Head of caudate nucleus (tissue), 42 donors: ENCODE data around the gene RNASET2.
"Not testable (repeated sequence)": the region's sequence is repeated elsewhere in the genome, so short reads cannot be mapped to it uniquely, and the experiment has no call there.

ENCODE experiments used
- DNase-seq, 42 donors: peaks; one replicate each; pipeline versions ENCODE4 v3.0.0 to v3.0.0-alpha.2; 2020 to 2021; ENCODE audit warnings: mixed read lengths in 7 of 42
- intact Hi-C: fragments of 100-400 bp; cut with DNase I; formaldehyde crosslinking; loops from one replicate; pipeline ENCODE4 v1.15.0; 2022

RNASET2 gene

DNA sequence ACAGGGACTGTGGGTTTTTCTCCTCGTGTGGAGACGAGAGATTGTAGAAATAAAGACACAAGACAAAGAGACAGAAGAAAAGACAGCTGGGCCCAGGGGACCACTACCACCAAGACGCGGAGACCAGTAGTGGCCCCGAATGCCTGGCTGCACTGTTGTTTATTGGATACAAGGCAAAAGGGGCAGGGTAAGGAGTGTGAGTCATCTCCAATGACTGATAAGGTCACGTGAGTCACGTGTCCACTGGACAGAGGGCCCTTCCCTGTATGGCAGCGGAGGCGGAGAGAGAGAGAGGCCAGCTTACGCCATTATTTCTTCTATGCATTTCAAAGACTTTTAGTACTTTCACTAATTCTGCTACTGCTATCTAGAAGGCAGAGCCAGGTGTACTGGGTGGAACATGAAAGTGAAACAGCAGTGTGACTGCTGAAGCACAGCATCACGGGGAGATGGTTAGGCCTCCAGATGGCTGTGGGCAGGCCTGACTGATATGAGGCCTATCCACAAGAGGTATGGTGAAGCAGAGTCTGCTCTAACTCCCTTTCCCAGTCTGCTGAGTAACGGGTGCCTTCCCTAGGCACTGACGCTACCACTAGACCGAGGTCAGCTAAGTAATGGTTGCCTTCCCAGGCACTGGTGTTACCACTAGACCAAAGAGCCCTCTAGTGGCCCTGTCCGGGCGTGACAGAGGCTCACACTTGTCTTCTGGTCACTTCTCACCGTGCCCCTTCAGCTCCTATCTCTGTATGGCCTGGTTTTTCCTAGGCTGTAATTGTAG lies 5.3 kb downstream of the RNASET2 start:
- peak in 41 of 42 donors; percentile 34 to 82 (median 67) for DNase-seq
- intact Hi-C loops, result not testable (repeated sequence)

DNA sequence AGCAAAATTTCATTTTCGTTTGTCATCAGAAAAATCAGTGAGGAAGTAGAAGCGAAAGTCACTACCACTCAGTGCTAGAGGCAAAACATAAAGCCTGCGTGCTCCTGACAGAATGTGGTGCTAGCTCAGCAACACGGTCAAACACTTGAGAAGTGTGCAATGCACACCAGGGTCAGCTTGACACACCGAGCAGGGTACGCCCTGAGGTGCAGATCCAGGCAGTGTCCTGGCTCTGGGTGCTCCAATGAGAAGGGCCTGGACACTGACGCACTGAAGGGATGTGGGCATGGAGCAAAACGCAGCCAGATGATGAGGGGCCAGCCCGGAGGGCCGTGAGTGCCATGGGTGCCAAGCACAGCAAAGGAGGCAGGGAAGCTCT lies 5.9 kb downstream of the RNASET2 start:
- intact Hi-C loops, result no loop called here
- no peak for DNase-seq

DNA sequence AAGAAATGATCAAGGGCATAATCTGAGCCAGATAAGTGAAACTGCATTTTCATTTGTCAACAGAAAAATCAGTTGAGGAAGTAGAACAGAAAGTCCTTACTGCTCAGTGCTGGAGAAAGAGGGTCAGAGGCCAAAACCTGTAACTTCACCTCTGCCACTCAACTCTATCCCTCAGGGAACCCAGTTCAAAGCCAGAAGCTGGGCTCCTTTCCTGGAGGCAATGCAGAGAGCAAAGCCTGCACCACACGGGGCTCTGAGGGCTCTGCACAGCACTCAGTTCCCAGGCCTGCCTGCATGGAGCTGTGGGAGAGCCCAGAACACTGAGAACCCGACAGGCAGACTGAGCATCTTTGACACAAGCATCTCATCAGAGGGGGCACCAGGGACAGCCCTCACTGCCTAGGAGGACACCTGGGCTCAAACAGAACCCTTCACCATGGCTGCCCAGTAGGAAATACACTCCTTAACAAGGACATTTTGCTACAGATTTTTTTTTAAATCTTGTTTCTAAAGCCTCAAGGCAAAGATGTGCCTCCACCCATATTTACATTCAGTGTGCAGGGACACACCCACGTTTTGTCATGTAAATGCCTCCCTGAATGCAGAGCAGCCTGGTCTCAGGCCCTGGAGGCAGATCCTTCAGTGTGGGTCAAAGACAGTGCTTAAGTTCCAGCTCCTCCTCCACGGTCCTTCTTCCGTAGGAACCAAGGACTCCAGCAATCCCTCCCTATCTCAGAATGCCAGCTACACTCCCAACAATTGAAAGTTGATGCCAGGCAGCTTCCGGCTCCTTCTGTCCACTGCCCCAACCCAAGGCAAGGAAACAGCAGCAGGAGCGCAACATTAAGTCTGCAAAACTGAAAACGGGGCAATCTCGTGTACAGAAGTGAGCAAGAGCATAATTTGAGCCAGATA lies 6.6 kb downstream of the RNASET2 start:
- intact Hi-C loops, result no loop called here
- peak in 6 of 42 donors; percentile 34 to 53 (median 50) for DNase-seq

DNA sequence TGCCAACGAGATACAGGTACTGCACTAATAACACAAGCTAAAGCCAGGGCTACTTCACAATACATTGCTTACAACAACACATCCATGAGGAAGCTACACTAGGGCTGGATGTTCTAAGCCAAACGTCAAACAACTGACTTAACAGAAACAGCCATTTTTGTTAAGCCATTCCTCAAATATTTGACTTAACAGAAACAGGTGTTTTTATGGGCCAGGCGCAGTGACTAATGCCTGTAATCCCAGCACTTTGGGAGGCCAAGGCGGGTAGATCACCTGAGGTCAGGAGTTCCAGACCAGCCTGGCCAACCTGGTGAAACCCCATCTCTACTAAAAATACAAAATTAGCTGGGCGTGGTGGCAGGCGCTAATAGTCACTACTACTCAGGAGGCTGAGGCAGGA lies 7.6 kb downstream of the RNASET2 start:
- DNase-seq, result peak in 1 of 42 donors; percentile 10
- intact Hi-C loops, result not testable (repeated sequence)

DNA sequence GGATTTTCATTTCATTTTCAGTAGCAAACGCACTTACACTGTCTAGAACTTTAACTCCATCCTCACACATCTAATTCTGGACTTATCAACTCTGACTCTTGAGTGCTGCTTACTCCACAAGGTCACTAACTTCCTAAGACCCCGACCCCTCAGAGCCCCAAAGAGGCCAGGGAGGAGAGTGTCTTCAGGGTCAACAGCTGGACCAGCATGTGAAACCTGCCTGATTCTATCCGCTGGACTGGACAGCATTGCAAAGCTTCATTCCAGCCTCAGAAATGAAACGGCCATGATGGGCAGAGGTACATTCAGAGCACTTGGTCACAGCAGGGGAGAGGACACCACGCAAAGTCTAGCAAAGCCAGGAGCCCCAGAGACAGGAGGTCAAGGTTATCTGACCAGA lies 9.1 kb downstream of the RNASET2 start:
- intact Hi-C loops, result no loop called here

DNA sequence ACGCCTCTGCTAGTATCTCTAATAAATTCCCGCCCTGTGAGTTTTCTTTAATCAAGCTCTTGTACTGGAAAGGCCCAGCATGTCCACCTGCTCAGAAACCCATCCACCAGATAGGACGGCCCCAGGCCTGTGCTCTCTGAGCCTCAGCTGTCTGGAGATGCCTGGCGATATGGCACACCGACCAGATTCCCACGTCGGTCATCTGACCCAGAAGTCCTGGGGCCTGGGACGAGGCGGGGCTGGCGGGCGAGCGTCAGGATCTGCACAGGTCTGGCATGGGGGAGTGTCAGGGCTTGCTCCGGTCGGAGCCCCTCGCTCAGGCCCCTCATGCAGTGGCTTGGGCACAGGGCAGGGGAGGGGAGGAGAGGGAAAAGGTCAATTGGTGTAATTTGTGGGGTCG lies 10.2 kb downstream of the RNASET2 start:
- intact Hi-C loops, result no loop called here
- DNase-seq, result peak in 2 of 42 donors; percentile 18 to 34

More for the DNA sequence above, 9.1 kb downstream of the RNASET2 start:
- DNase-seq, result peak in 2 of 42 donors; percentile 4 to 19

DNA sequence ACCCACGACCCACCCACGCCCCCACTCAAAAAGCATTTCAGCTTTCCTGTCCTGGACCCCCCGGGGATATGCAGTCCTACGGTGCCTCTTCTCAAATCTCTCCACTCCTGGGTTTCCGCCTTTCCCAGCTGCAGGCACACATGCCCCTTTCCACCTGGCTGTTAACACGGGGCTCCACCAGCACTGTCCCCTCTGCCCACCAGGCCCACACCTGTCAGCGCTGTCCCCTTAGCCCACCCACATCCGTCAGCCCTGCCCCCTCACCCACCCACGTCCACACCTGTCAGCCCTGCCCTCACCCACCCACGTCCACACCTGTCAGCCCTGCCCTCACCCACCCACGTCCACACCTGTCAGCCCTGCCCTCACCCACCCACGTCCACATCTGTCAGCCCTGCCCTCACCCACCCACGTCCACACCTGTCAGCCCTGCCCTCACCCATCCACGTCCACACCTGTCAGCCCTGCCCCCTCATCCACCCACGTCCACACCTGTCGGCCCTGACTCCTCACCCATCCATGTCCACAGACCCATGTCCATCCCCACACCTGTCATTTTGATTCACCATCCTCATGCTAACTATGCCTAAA lies 11.6 kb downstream of the RNASET2 start:
- DNase-seq, result peak in 1 of 42 donors; percentile 29
- intact Hi-C loops, result no loop called here

DNA sequence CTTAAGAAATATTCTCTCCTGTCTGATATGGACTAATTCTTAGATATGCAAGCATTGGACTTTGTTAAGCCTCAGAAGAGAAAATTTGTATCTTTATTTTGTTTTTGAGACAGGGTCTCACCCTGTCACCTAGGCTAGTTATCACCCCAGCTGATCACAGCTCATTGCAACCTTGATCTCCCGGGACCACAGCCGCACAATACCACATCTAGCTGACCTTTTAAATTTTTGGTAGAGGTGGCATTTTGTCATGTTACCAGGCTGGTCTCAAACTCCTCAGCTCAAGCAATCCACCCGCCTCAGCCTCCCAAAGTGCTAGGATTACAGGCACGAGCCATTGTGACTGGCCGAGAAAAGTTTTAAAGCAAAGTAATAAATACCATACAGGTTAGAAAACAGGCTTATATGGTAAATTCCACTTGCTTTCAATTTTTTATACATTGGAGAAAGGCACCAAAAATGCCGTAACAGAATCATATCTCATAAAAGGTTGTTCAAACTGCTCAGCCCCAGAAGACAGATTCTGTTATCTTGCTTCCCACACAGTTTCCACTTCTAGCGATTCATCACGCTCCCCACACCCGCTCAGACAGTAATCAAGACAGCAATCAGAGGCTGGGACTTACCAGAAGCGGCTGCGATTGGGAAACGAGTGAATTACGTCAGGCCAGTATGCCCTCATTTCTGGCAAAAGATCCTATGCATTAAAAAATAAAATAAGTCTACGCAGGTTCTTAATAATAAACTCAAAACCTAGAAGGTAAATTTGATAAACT lies 13.8 kb downstream of the RNASET2 start:
- peak in 38 of 42 donors; percentile 35 to 92 (median 69) for DNase-seq
- intact Hi-C loops, result no loop called here

DNA sequence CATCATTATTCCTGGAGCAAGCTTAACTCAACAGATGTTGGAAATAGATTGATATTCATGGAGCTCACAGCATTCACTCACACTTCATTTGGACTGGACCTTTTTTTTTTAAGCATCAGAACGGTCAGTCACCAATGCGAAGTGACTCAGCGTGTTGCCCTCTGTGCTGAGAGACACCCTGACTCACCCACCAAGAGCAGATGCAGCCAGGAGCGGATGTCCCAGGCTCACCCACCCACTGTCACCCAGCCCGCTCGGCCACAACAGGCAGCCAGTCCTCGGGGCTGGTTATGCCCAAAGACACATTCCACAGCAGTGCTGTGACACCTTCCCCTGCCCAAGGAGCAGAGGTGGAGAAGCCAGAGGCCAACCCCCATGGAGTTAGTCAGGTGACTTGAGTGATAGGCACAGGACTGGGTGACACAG lies 15.7 kb downstream of the RNASET2 start:
- intact Hi-C loops, result no loop called here
- peak in 5 of 42 donors; percentile 23 to 38 (median 37) for DNase-seq

DNA sequence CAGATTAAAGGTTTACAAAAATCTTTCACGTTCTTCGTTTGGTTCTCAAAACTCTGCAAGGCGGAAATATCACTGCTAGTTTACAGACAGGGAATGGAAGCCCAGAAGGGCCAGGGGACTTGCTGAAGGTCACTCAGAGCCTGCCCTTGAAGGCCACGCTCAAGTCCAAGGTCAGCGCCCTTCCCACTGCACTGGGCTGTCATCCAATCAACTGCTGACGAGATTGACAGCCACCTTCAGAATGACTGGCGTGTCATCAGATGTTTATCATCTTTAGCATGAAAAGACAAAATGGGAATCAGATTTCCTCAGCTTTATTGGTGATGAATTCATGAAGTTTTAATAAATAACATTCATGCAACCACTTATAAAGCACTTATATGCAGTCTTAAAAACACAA lies 16.5 kb downstream of the RNASET2 start:
- DNase-seq, result peak in 3 of 42 donors; percentile 25 to 38 (median 29)

DNA sequence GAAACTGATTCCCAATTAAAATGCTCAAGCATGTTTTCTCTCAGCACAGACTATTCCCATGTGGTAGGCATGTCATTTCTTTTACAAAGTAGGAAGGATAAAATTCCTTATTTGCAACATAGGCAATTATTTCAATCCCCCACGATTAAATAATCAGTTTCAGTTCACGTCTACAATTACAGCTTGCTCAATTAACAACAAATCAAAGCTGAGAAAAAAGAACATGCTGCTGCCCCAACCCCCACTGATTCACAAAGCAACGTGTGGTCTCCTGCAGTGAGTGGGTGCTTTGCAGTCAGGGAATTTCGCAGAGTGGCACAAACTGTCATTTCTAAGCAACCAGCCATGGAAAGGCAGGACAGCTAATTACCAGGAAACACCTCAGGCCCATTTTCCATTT lies 17.0 kb downstream of the RNASET2 start:
- intact Hi-C loops, result no loop called here
- peak in 7 of 42 donors; percentile 33 to 51 (median 41) for DNase-seq

More for the DNA sequence above, 16.5 kb downstream of the RNASET2 start:
- intact Hi-C loops, result no loop called here

DNA sequence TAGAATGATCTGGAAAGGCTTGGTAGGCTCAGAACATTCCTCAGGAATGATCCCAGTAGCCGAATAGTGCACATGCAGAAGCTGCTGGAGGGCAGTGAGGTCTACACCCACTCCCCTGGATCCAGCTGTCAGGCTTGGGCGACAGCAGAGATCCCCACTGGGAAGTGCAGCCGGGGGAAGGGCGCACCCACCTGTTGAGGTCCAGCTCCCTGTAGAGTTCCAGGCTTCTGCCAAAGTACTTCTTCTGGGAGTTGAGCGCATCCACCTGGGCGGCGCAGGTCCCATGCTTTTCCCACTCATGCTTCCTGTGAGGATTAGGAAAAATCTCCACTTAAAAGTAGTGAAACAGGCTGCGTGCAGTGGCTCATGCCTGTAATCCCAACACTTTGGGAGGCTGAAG lies 17.6 kb downstream of the RNASET2 start:
- DNase-seq, result peak in 5 of 42 donors; percentile 23 to 36 (median 32)
- intact Hi-C loops, result no loop called here

DNA sequence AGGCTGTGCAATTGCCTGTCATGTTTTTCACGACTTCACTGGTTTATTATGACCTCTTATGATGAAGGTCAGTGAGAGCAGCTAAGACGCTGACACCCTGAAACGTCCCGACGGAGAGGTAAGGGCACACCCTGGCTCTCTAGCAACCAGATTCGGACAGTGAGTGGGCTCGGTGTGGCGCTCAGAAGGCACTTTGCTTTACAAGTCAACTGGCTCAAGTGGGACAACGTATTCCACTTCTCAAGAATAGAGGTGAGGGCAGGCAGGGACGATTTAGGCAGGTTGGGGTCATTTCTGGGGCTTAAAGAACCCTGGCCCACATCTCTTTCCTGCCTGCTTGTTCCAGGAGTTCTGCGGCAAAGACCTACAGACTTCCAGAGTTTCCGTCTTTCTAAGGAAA lies 18.2 kb downstream of the RNASET2 start:
- intact Hi-C loops, result no loop called here

DNA sequence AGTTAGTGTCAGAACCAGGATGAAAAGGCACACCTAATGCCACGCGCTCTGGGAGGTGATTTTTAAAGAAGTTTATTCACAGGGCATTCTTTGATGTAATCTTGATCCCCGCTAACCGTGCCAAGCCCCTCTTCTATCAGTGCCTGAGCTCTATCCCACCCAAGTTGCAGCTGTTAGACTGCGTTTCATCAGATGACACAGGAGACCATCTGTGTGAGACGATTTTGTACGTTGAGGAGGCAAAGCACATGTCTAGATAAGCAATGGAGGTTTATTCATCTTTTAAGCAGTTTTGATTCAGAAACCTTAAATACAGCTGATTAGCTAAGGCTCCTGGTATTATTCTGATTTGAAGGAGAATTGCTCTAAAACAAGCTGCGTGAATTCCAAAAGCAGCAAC lies 18.6 kb downstream of the RNASET2 start:
- intact Hi-C loops, result no loop called here
- DNase-seq, result peak in 2 of 42 donors; percentile 22 to 34

More for the DNA sequence above, 18.2 kb downstream of the RNASET2 start:
- peak in 3 of 42 donors; percentile 18 to 26 (median 25) for DNase-seq

DNA sequence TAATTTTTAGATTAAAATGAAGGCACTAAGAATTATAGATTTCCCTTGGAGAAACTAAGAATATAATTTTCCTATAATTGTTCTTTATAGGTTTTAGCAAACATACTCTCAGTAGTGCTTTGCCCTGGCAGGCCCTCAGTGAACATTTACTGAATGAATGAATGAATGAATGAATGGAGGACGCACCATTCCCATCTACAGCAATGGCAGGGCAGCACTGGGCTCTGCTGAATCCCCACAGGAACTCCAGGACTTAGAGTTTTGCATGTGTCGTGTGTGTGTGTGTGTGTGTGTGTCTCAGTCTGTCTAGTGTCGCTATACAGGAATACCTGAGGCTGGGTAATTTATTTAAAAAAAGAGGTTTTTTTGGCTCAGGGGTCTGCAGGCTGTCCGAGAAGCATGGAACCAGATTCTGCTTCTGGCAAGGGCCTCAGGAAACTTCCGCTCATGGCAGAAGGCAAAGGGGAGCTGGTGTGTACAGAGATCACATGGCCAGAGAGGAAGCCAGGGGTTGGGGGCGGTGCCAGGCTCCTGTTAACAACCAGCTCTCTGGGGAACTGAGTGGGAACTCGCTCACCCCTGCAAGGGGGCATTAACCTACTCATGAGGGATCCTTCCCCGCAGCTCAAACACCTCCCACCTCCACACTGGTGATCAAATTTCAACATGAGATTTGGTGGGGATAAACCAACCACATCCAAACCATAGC lies 20.1 kb downstream of the RNASET2 start:
- peak in 21 of 42 donors; percentile 32 to 77 (median 47) for DNase-seq
- intact Hi-C loops, result no loop called here

DNA sequence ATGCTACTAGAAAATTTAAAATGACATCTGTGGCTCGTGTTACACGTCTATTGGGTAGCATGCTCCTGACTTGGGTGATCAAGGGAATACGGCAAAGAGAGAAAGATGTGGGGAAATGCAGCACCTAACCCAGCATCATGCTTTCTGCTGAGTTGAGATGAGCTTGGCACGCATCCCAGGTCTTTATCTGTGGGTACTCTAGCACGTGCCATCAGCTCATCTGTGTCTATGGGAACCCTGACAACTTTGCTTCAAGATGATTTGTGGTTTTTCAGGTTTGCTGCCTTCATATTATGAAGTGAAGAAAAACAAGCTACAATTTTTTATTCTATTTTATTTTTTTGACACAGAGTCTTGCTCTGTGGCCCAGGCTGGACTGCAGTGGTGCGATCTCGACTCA lies 21.0 kb downstream of the RNASET2 start:
- peak in 4 of 42 donors; percentile 23 to 38 (median 35) for DNase-seq
- intact Hi-C loops, result no loop called here

DNA sequence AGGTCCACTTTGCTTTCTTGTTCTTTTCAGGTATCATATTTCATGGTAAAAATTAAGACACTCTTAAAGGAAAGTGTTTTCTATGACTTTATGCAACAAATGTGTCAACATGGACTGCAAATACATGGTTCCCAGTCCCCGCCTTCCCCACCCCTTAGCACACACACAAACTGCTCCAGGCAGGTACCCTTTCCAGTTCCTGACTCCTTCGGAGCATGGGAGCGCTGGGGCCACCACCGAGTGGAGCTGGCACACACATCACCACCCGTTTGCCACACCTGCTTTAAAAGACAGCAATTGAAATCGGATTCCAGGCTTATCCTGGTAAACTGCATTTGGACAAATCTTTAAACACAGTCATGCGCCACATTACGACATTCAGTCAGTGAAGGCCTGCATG lies 22.2 kb downstream of the RNASET2 start:
- intact Hi-C loops, result no loop called here
- DNase-seq, result peak in 2 of 42 donors; percentile 32 to 33

DNA sequence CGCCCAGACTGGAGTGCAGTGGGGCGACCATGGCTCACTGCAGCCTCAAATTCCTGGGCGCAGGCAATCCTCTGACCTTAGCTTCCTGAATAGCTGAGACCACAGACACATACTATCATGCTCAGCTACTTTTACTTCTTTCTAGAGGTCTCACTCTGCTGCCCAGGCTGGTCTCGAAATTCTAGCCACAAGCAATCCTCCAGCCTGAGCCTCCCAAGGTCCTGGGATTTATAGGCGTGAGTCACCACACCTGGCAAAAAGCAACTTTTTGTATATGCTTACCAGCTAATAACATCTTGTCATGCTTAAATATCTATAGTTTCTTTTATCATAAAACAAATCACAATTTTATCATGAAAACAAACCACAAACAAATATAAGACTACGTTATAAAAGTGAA lies 23.0 kb downstream of the RNASET2 start:
- intact Hi-C loops, result no loop called here
- no peak for DNase-seq
